T-helper 1 cell (primary cell): Measurements from ENCODE around the gene CYB5R3.

Source experiments
- DNase-seq, 5 donors: peaks; one replicate each; pipeline ENCODE4 v3.0.0-alpha.2; 2012 to 2020

CYB5R3 gene

GRCh38 chr22:42644422-42645340 is 4.5 kb downstream of the CYB5R3 start:
- DNase-seq: no peak

GRCh38 chr22:42643634-42644421 is 5.4 kb downstream of the CYB5R3 start:
- no peak for DNase-seq

DNA sequence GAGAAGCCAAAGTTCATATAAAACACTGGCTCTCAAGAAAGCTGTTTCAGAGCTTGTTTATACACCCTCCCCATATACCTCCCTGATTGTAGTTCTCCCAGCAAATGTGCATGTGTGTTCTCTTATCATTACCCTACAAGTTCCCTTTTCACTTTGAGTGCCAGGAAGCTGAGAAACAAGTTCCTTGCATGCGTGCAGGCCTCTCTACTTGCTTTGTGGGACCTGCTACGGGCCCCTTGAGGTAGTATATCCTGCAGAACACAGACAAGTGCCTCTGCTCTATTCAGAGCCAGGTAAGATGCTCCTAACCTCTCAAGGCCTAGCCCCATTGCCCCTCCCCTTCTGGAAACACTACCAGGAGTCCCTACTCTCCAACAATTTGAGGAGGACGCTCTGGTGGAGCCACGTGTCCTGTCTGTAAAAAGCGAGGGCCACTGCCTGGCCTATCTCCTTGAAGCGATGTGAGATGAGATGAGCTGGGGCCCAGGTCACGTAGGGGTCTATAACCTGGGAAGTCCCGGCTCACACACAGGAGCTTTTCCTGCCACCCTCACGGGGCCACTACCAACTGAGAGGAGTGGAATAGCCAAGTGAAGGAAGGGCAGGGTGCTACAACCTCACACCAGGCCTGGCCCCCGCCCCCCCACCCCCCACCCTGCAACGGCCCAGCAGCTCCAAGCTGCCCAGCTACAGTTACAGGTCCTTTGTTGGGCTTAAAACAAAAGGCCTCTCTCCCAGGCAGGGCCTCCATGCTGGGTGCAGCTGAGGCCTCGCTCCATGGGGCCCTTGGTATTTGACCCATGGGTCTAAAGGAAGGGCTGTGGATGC is 6.2 kb downstream of the CYB5R3 start:
- no peak for DNase-seq

GRCh38 chr22:42641801-42642413 is 7.3 kb downstream of the CYB5R3 start:
- no peak for DNase-seq

GRCh38 chr22:42639541-42640241 is 9.5 kb downstream of the CYB5R3 start:
- DNase-seq: no peak

GRCh38 chr22:42637555-42637954 is 11.6 kb downstream of the CYB5R3 start:
- no peak for DNase-seq

GRCh38 chr22:42636506-42636905 is 12.7 kb downstream of the CYB5R3 start:
- no peak for DNase-seq

DNA sequence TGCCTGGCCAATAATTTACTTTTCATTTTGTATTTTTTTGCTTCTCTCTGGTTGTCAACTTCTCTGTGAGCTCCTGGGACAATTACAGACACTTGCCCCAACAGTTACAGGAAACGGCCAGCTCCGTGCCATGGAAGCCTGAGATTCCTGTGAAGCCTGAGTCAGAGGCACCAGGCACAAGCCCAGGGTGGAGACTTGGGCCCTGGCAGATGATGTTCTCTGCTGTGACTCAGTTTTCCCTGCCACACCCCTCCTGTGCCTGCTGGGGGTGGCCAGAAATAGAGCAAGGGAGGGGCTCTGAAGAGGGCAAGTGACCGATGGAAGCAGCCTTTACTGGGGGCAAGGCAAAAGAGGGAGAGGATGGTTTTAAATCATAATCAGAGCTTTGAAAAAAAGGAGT is 13.7 kb downstream of the CYB5R3 start:
- no peak for DNase-seq

DNA sequence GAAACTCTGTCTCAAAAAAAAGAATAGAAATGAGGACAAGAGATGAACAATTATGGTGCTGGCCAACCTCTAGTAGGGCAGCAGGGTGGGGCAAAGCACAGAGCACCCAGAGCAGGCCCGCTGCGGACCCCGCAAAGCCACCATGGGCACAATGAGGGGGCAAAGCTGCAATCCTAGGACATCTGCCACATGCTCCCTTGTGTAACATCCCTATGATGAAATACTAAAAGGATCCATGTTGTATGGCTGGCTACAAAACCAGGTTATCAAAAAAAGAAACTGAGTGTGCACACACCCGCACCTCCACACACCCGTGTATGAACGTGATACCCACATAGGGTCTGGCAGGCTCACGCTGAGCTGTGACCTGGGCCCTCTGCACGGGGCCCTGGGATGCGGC is 16.2 kb downstream of the CYB5R3 start:
- no peak for DNase-seq

DNA sequence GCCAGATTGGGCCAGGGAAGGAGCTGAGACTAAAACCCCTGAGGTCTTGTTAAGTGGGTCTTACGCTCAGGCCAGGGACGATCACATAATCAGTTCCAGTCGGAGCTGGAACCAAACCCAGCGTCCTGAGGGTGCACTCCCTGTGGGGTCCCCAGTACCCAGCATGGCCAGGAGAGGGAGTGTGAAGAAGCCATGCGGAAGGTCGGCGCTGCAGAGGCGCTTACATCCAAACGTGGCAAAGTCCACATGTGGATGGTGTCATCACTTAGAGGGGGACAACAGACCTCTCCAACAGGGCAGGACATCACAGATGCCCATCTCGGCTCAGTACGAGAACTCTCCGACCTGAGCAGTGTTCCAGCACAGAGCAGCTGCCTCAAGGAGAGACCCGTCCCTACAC is 17.1 kb downstream of the CYB5R3 start:
- no peak for DNase-seq

DNA sequence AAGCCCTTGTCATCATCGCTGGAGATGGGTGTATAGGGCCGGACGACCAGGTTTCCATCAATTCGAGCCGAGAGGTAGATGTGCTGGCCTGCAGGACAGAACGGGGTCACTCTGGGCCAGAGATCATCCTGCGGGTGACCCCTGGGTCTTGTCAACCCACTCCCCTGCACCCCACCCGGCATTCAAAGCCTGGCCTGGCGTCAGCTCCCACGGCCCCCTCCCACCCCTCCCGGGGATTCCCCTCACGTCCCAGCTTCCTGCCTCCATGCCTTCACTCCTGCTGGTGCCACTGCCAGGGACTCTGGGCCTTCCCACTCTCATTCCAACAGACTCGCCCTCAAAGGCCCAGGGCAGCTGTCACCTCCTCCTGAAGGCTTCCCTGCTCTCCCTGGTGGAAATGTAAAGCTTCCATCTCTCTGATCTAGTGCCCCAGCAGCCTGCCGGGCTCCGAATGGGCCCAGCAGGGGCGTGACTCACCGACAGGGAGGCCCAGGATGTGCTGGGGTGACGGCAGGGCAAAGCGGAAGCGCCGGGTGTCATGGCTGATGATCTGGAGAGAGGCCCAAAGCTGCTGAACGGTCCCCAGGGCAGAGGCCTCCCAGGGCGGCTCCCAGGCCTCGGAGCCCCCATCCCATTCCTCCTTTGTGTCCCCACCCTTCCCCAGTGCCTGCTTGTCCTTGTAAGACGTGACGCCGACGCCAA is 18.1 kb downstream of the CYB5R3 start:
- DNase-seq: no peak

DNA sequence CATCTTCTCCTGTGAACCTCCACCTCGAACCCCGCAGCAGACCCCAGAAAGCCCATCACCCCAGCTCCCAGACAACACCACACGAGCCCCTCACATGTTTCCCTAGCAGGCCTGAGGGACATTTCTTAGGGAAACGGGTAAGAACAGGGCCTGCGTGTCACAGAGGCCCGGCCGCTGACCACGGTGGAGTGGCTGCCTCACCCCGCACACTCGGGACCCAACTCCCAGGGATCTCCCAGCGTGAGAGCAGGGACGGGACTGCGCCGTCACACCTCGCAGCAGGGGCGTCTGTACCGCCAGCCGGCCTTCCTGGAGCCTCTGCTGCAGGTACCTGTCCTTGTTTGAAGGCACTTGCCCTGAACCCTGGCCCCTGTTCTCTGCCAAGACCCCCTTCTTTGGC is 19.0 kb downstream of the CYB5R3 start:
- no peak for DNase-seq

DNA sequence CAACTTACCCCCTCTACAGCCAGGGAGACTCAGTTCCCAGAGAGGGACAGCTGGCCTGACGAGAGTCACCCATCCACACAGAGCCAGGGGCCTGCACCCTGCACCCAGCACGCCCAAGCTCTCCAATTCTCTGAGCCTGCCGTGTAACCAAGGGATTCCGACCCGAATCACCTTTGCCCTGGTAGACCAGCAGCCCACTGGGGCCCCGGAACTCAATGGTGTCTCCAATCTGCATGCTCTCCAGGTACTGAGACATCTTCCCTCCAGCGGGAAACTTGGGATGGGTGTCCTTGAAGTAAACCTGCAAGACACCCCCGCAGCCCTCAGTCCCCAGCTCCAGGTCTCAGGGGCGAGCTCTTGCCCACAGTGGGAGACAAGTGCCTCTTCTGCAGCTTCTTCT is 21.2 kb downstream of the CYB5R3 start:
- DNase-seq: no peak

- DNase-seq: no peak
These were observed 22.1 kb downstream of the CYB5R3 start for GRCh38 chr22:42626951-42627625.

DNA sequence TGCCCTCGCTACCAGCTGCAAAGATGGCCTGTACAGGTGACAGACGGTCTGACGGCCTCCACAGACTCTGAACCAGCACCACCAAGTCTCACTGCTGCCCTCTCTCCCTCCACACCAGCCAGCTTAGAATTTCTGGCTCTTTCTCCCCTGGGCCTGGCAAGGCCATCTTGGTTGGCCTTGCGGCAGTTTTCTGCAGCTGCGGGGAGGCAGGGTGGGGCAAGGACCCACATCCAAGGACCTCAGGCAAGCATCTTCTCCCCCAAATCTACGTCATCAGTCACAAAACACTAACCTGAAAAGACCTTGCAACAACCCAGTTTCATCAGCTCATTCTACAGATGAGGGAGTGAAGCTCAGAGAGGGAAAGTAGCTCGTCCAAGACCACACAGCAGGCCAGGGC is 22.8 kb downstream of the CYB5R3 start:
- no peak for DNase-seq

DNA sequence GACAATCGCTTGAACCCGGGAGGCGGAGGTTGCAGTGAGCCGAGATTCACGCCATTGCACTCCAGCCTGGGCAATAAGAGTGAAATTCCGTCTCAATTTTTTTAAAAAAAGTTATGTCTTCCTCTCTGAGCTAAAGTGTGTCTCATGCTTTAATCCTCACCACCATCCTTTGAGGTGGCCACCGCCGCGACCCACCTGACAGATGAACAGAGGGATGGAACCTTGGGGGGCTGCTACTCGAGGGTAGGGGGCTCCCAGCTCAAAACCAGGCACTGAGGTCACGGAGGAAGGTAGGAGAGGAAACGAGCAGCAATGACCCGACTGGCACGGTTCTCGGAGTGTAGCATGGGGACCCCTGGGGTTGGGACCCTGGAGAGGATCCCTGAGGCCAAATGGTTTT is 23.8 kb downstream of the CYB5R3 start:
- DNase-seq: no peak

- DNase-seq: no peak
These were observed 24.6 kb downstream of the CYB5R3 start for GRCh38 chr22:42624551-42625106.

- no peak for DNase-seq
These were observed 25.3 kb downstream of the CYB5R3 start for GRCh38 chr22:42623756-42624441.

GRCh38 chr22:42623301-42623751 is 25.9 kb downstream of the CYB5R3 start:
- no peak for DNase-seq
